IPS-NIHi7 (cell line): ENCODE data around the gene DNAH7.

ENCODE experiments used
- DNase-seq: peaks from one replicate; pipeline ENCODE4 v3.0.0; 2012; ENCODE audit warnings: mixed read lengths; ENCODE audit errors: extremely low spot score

DNAH7 gene

GRCh38 chr2:195863121-195863520 is 205.5 kb downstream of the DNAH7 start:
- DNase-seq, result no peak

GRCh38 chr2:195861821-195862220 is 206.8 kb downstream of the DNAH7 start:
- DNase-seq, result no peak

DNA sequence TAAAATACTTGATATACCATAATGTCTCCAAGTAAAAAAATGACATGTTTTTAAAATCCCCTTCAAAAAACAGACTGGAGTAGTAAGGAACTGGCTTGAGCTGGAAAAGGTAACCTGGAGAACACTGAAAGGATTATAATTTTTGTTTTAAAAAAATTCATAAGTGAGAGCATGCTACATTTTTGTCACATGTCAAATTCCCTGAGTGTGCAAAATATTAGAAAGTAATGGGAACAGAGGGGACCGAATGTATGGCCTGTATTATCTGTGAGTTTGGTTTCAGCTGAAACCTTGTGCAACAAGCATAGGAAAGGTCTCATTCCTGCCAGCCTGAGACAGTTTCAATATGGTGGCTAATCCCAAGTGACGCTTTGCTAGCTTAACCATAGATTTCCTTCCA is 209.1 kb downstream of the DNAH7 start:
- DNase-seq, result no peak

DNA sequence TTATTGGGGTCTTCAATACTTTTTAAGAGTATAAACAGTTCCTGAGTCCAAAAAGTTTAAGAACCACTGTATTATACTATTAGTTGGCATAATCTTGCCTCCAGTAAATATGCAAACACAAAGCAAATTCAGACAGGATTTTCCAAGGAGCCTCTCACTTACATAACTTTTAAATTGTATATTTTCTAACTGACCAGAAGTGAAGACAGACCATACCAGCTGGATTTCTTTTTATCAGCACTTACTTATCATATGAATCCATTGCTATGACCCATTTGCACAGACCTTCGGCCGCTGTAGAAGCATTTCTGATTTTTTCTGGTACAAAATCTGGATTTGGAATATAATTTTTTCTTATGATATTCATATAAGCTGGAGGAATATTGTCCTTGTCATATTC is 211.5 kb downstream of the DNAH7 start:
- DNase-seq, result no peak

- no peak for DNase-seq
Measured at GRCh38 chr2:195850764-195851163, 217.9 kb downstream of the DNAH7 start.

DNA sequence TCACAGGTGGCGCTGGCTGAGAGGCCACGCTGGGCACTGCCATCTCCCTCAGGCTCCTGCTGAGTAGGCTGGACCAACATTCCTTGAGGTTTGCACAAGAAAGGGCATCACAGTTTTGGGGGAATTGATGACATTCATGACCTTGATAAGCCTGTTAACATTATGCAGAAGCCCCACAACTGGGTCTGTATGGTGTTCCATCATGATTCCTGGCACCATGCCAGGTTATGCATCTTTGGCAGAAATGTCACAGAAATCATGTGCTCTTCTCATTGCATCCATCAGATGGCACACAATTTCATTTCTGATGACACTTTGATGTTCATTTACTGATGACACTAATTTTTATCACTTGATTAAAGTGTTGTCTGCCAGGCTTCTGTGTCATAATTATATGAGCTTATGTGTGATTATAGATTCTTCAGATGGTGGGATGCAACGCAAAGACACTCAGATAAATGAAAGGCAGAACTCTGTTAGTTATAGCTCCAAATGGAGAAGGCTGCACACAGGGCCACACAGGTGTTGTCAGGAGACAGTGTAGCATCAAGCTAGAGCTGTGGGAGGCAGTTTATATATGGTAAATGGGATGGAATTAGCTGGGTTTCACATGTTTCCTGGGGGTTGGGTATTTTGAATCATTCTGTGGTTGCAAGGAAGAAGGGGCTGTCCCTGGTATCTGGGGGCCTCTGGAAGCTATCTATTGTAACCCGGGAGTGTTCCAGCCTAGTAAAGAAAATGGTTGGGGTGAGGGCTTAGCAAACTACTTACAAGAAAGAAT is 220.3 kb downstream of the DNAH7 start:
- DNase-seq, result no peak

- no peak for DNase-seq
Measured at GRCh38 chr2:195842932-195843331, 225.7 kb downstream of the DNAH7 start.

DNA sequence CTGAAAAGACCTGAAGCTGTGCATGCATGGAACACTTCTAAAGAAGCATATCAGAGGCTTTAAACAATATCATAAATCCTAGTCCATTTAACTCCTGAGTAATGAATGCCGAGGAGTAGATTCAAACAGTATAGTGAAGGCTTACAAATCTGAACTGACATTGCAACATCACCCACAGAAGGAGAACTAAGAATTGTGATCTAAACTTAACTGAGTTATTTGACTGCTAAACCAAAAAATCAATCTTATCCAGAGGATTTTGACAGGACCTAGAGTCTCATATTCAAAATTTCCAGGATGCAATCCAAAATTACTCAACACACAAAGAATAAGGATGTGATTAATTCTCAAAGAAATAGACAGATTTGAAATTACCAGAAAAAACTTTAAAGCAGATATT is 230.6 kb downstream of the DNAH7 start:
- no peak for DNase-seq

DNA sequence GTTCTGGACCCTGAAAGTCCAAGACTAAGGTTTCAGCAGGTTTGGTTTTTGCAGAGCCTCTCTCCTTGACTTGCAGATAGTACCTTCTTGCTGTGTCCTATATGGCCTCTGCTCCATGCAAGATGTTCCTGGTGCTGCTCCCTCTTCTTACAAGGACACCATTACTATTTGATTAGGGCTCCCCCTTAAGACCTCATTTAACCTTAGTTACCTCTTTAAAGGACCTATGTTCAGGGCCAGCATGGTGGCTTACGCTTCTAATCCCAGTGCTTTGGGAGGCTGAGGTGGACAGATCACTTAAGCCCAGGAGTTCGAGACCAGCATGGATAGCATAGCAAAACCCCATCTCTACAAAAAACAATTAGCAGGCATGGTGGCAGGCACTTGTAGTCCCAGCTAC is 232.6 kb downstream of the DNAH7 start:
- no peak for DNase-seq

DNA sequence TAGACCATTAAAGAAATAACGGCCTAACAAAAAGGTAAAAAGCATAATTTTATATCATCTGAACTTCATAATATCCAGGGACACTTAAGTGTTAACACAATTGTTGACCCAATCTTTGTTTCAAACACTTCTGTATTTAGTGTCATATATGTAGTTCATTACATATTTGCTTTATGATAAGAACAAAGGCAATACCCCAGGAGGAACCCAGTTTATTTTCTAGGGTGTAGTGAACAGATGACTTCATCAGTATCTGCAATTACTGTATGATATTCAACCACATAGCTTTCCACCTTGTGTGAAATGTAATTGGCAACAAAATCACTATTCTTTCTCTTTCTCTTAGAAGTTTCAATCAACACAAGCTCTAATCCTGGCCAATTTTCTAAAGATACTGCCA is 233.8 kb downstream of the DNAH7 start:
- no peak for DNase-seq

GRCh38 chr2:195830968-195831950 is 237.4 kb downstream of the DNAH7 start:
- DNase-seq, result no peak

GRCh38 chr2:195824478-195824877 is 244.2 kb downstream of the DNAH7 start:
- no peak for DNase-seq

DNA sequence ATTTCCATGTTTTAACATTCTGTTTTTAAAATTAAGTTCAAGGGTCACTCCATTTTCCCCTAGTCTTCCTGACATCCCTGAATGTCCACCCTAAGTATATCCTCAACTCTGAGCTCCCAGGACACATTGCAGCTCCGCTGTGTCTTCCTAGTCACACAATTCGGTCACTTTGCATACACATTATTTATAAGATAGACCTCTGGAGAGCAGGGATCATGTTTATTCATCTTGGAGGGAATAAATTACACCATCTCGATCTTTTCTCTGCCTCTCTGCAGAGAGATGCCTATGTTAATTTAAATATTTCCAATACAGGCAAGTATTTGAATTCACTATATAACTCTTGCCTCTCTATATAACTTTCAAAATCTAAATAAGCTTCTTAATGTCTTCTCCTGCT is 245.4 kb downstream of the DNAH7 start:
- DNase-seq, result no peak

DNA sequence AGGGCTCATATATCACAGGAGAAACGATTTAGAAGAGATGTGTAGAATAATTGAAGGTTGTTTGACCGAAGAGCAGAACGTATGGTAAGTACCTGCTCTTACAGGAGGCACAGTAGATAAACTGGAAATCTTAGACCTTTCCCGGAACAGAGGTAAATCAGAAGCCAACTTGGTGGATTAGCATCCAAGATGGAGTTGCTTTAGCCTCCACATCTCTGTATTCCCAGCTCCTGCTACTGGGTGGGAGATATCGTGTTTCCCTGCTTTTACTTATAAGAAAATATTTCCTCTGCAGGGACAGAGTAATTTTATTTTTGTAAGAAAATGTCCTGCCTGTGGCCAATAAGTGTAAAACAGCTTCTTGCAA is 247.1 kb downstream of the DNAH7 start:
- no peak for DNase-seq

DNA sequence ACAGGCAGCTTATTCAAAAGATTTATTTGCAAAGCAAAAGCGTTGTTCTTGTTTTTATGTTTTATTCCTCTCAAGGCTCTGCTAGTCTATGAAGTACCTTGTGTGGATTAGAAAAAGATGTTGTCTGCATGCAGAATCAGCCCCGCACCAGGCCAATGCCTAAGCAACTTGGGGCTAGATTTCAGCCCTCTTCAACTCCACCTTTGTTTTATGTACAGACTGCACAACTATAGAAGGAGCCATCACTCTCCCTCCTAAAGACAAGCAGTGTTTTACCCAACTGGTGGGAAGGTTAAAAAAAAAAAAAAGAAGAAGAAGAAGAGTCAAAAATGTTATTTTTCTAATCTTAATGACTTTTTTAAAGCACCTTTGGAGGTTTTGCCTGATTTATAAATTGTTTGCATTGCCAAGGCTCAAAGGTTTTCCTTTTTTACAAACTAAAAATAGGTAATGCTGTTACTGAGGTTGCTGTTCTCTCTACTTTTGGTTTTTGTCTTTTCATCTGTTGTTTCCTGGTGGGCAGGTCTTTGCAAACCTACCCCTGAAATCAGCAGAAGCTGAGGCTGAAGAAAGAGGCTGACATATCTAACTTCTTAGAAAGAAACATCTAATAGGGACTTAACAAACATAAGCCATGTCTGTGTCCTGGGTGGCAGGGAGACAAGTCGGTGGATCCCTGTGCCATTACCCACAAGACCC is 247.6 kb downstream of the DNAH7 start:
- no peak for DNase-seq

GRCh38 chr2:195820373-195820772 is 248.3 kb downstream of the DNAH7 start:
- no peak for DNase-seq

GRCh38 chr2:195819276-195819675 is 249.4 kb downstream of the DNAH7 start:
- no peak for DNase-seq

DNA sequence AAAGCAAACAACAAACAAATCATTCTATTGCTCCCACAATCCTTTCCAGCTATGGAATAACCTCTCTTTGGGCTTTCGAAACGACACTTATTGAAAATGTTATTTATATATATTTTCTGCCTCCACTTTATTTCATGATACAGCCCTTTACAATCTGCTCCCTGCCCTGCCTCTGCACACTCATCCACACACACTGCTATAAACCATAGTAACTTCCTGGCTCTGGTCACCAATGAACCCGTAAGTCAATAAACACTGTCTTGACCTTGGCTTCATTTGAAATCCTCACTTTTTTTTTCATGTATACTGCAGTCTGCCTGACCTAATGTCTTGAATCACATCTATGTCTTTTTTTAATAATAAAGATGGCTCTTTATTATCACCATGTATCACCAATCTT is 250.1 kb downstream of the DNAH7 start:
- no peak for DNase-seq

GRCh38 chr2:195818106-195818505 is 250.5 kb downstream of the DNAH7 start:
- no peak for DNase-seq

- DNase-seq, result no peak
Measured at GRCh38 chr2:195815083-195815482, 253.6 kb downstream of the DNAH7 start.

DNA sequence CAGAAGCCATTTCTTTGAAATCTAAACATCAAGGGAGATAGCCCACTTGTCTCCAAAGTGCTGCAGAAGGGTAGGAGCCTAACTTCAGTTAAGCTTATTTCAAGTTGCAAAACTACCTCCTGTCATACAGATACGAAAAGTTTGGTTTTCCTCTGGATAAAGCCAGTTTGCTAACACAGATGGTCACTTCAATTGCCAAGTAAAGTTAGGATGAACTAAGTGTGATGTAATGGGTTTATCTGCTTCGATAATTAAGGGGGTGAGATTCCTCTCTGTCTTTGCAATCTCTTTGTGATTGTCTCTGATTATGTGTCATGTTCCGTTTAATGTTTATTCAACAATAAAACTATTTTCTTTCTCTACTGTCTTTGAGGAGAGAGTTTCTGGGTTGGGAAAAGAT is 255.2 kb downstream of the DNAH7 start:
- DNase-seq, result no peak

DNA sequence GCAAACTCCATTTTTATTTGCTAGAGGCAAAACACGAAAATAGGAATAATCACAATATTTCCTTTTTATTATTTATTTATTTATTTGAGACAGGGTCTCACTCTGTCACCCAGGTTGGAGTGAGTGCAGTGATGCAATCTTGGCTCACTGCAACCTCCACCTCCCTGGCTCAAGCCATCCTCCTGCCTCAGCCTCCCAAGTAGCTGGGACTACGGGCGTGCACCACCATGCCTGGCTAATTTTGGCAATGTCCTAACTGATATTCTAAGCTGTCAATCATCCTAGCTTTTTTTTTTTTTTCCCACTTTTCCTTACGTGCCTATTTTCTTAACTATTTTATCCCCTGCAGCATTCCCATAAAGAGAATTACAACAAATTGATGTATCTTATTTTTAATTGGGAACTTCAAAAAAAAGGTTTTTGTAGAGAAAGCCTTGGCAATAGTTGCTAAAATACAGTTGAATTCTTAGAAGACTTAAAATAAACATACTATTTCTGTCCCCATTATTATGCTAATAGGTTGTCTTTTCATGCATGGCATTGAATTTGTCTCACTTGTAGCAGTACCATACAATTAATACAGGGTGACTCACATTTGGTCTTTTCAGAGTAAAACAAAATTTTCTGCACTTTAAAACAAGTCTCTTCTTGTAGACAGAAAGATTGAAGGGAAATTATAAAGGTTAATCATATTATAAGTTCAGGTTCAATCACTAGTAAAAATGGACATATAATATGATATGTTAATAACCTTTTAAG is 258.1 kb downstream of the DNAH7 start:
- DNase-seq, result no peak
